SW 1271 (cell line): ENCODE data around the gene ZNF516.

Experiments
- DNase-seq, 2 experiments: peaks; one replicate each; lab custom pipeline; 2025; lab: John Stamatoyannopoulos, UW

Gene ZNF516

DNA sequence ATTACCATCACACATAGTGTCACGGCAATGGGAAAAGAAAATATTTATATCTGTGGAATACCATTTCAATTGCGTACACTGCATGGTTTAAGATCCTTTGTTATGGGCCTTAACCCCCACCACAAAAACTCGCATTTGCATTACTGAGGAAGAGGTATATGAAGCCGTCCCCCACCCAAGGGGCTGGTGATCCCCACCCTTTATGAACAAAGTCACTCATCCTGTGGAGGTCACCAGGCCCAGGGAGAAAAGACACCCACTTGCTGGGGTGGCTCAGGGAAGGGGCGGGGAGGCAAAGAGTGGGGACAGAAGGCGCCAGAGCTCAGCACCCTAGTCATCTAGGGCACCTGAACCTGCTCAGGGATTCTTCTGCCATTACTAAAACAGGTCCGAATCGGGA, 133.8 kb downstream of the ZNF516 start:
- no peak for DNase-seq

DNA sequence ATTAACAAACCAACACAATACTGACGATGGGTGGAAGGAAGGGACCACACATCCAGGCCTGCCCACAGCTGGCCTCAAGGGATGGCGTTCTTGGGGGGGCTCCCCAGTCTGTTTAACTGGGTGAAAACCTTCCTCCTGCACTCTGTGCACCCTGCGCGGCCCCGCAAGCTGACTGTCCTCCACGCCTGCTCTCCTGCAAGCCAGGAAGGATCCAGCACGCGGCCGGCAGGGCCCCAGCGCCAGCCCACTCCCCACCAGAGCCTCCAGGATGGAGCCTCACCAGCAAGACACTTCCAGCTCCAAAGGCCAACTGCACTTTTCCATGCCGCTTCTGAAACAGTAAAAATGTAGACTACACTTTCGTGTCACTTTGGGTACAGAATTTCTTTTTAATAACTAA, 135.1 kb downstream of the ZNF516 start:
- DNase-seq: no peak

DNA sequence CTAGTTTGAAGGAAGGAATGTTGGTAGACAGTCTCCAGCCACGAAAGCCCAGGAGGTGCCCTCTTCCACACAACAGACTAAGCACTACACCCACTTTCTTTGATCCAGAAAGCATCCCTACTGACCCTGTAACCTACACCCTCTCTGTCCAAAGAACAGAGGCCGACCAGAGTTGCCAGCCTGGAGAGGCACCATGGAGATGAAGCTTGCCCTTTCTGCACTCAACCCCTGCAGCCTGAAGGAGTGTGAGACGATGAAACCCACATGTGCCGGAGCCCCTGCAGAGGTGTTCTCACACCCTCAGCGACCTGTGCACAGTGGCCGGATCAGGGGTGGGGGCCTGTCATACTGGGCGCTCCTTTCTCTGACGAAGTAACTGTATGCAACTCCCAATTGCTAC, 136.3 kb downstream of the ZNF516 start:
- no peak for DNase-seq

DNA sequence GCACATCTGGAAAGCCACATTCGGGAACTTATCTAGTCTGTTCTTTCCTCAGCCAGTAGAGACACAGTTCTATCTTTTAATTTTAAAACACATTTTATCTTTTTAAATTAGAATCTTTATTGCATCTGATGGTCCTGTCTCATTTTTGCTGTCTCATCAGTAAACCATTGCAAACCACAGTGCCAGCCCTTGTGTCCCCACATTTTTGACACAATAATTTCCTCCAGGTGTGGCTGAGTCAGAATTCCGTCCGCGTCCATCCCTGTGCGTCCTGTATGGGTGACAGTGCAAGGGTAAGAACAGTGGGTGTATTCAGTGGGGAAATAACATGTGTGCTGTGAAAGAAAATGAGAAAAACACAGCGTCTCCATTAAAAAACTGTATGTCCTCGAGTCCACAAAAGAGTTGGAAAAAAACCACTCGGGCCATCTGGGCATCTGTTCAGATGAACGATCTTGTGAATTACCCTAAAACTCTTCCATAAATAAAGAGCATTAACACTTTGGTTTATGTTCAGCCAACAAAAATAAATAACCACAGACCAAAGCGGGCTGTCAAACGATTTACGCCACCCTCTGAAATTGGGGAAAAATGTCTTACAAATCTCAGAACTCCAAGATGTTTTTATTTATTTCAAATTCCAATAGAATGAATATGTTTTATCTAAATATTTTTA, 137.3 kb downstream of the ZNF516 start:
- no peak for DNase-seq

DNA sequence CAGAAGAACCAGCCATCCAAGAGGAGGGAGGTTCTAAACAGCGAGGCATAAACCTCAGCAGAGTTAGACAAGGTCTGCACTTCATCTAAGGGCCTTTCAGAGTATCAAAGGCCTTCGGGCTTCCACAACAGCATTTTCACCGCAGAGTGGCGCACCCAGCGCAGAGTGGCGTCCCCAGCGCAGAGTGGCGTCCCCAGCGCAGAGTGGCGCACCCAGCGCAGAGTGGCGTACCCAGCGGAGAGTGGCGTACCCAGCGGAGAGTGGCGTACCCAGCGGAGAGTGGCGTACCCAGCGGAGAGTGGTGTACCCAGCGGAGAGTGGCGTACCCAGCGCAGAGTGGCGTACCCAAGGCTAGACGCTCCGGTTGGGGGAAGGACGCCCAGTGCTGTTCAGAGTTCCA, 137.9 kb downstream of the ZNF516 start:
- no peak for DNase-seq

DNA sequence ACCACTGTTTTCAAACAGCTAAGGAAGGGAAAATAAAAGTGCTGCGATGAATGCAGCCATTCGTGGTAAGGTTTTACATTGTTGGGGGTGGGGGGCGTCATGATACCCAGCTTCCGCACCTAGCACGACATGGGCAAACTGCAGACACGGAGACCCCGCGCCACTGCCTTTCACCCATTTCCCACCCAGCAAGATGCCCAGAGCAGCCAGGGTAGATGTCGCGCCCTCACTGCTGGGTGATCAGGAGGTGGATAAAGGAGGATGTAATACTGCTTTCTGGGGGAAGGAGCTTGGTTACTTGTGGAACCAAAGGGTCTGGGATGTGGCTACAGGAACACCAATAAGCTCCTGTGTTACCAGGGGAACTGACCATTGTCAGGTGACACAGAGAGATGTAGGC, 138.4 kb downstream of the ZNF516 start:
- DNase-seq: no peak

DNA sequence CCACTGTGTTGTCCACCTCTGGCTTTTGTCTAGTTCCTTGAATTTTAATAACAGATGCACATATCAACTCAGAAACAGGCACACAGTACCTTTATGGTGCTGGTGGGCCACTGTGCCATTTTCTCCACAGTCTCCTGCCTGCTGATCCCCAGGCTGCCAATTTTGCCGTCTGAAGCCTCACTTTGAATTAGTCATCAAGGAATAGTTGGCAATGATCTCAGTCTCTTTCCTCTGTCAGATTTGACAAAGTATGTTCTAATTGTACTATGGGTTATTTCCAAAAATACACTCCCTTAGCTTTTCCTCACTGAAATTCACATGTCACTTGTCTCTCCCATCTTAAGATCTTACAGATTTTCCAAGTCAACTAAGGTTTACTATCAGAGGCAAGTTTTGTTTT, 140.7 kb downstream of the ZNF516 start:
- DNase-seq: no peak

DNA sequence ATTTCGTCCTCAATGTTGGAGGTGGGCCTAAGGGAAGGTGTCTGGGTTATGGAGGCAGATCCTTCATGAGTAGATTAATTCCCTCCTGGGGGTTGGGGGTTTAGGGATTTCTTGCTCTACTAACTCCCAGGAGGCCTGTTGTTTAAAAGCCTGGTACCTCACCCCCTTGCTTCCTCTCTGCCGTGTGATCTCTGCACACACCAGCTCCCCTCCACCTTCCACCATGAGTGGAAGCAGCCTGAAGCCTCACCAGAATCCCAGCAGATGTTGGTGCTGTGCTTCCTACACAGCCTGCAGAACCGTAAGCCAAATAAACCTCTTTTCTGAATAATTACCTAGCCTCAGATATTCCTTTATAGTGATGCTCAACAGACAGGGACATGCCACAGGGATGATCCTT, 141.5 kb downstream of the ZNF516 start:
- DNase-seq: no peak

DNA sequence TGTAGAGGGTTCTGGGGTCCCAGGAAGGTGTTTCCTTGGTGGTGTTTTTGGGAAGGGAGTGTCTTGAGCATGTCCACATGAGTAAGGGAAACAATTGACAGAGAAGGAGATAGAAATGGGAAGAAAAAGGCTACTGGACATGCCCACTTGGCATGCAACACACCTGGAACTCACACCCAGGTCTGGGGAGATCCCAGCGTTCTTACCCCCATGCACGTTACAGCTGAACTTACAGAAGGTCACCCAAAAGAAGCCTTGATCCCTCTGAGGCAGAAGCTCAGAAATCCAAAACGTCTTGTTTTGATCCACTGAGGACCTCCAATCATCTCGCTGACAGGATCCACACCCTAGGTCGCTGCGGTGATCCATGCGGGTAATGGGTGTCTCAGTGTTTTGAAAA, 142.0 kb downstream of the ZNF516 start:
- no peak for DNase-seq

DNA sequence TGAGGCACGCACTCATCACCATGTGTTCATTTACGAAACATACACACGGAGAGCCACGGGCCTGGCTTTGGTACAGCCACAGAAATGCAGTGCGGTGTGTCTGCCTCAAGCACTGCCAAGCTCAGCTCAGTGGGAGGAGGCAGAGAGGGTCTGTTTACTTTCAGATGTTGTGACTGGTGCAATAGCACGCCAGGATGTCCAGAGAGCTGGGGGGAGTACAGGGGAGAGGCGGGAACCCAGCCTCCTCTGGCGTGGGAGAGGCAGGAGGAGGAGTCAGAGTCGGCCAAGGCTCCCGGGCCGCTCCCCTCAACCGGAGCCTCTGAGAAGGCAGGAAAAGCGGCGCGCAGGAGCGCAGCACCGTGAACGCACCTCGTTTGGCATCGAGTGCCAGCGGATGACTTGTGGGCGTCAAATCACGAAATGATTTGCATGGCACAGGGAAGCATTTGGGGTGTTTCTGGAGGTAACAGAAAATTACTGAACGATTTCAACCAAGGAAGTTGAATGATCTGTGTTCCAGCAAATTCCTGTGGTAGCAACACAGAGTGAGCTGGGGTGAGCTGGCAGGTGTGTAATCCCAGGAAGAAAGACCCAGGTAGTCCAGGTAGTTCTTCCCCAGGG, 143.0 kb downstream of the ZNF516 start:
- DNase-seq: no peak

DNA sequence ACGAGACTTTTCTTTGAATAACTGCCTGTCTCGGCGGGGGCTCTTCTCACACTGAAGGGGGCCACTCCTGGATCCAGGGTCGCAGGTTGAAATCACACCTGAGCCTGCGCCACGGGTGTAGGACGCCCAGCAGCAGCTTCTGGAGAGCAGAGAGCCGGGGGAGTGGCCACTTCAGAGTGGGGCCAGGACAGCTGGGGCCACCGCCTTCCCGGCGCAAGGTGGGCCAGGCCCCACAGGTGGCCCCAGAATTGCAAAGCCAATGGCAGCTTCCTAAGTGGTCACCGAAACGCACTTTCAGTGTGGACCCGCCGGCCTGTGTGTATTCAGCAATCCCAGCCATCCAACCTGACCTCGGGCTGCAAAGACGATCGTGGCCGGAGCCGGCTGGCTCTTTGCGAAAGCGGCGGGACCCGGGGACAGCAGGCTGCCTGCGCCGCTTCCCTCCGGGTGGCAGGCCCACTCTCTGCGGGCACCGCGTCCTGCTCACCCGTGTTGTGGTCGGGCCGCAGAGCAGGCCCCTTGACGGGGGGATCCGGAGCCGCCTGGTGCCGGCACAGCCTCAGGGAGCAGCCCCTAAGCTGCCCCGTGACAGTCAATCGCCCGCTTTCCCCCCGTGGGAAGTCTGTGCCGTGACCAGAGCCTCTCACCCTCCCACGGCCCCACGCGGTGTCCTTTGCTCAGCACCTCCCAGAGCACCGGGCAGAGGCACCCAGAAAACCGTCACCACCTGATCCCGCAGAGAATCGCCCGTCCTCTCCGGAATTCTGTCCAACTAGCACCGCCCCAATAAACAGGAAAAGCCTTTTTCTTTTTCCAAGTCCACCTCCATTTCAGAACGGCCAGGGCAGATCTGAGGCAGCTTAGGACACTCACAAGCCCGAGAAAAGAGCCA, 144.7 kb downstream of the ZNF516 start:
- DNase-seq: no peak

DNA sequence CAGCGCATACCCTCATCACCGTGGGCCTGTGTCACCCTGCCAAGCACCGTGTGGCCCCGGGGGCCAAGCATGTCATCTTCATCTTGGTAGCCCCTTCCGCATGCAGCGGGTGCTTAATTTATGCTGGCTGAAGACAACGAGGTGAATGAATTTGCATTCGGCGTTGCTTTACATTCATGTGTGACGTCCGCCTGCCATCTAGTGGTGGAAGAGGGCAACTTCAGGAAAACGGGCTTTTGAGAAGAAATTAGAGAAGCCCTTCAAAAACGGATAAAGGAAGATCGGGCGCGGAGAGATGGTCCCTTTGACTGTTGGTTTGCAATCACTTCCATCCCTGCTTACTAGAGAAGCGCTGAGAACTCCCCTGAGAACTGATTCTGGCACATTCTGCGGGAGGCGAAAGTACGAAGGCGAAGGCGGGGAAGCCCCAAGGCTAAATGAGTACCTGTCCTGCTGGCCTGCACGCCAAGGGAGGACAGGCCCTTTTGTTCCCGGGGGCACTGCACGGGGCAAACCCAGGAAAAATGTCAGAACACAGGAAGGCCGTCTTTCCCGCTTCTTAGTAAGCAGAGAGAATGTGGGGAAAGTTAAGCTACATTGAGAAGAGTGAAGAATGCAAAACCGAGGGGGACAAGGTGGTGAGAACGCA, 145.9 kb downstream of the ZNF516 start:
- DNase-seq: peak; percentile 10 to 41

DNA sequence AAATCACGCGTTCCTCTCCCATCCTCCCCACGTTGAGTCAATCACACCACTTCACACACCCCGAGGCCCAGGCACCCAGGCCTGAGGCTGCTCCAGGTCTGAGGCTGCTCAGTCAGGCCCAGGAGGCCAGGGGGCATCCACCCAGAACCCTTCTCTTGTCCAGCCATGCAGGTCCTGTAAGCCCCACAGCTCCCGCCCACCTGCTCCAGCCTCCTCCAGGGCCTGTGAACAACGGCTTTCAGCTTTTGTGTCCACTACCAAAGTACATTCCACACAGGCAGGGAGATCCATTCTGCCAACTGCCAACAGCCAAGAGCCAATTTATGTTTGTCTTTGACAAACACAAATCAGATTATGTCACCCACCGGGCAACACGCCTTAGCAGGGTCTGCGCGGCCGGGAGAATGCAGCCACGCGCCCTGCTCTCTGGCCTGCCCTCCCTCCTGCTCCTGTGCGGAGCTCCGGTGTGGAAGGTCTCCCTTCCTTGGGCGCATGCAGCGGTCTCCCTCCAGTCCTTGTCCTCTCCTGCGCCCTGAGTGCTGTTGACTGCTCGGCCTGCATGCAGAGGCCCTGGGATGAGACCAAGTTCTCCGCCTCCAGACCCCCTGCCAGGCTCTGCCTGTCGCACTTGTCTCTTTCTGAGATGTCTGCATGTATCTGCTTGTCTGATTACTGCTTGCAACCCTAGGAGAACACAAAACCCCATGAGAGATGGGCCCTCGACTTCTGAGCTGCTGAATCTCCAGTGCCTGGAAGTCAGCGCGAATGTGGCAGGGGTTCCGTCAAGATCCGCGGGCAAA, 146.6 kb downstream of the ZNF516 start:
- DNase-seq: no peak

DNA sequence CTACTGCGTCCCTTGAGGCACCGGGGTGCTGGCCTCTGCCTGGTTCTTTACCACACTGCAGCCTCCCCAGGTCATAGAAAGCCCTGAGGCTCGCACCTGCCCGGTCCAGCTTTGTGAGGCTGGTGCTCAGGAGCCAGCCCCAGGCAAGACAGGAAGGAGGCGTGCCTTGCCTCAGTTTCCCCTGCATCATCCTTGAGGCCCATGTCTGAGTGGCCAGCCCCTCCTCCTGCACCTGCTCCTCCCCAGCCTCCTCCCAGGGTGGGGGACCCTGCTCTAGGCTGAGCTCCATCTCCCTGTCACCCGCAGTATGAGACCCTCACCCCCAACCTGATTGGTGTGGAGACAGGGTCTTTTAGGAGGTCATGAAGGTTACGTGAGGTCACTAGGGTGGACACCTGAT, 147.7 kb downstream of the ZNF516 start:
- no peak for DNase-seq

DNA sequence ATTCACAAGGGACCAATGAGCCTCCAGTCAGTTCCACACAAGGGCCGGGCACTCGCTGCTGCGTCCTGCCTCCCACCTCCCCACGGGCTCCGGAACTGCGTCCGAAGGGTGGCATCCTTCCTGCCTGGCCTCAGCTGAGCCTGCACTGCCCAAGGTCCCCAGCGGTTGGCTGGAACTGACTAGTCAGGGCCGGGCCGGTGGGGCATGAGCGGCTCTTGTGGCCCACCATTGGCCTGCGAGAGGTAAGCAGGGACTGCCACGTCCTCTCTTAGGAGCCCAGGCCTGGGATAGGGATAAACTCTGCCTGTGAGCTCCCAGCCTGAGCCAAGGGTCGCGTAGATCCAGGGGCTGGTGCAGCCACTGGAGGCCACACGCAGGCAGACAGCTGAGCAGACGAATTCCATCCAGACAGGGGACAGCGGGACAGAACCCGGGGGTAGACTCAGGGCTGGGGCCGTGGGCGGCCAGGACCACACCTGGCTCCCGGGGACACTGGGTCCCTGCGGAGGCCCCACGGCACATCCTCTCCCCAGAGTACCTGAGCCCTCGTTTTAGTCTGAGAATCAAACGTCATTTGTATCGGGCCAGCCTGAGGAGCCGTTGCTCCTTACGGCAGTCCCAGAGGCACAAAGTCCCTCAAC, 148.4 kb downstream of the ZNF516 start:
- no peak for DNase-seq

DNA sequence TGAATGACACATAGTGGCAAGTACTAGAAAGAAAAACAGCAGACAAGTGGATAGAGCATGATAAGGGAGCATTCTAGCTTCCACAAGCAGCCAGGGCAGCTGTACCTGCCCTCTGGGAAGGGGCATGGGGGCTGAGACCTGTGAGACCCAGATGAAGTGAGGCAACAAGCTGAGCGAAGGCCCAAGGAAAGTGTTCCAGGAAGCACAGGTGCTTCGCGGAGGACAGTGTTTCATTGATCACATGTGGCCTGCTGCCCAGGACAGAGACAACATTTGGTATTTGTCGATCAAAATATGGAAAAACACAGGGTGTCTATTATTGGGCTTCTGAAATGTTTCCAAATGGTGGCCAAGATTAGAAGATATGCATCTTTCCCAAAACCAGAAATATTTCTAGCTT, 149.1 kb downstream of the ZNF516 start:
- DNase-seq: no peak

DNA sequence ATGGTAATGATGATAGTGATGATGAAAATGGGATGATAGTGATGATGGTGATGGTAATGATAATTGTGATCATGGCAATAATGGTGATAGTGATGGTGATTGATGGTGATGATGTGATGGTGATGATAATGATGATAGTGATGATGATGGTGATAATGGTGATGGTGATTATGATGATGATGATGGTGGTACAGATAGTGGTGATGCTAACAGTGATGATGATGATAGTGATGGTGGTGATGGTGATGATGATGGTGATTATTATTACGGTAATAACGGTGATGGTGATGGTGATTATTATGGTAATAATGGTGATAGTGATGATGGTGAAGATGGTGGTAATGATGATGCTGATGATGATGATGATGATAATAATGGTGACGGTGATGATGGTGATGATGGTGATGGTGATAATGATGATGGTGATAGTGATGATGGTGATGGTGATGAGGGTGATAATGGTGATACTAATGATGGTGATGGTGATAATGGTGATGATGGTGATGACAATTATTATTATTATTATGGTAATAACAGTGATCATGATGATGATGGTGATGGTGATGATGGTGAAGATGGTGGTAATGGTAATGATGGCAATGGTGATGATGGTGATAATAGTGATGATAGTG, 151.0 kb downstream of the ZNF516 start:
- DNase-seq: no peak

DNA sequence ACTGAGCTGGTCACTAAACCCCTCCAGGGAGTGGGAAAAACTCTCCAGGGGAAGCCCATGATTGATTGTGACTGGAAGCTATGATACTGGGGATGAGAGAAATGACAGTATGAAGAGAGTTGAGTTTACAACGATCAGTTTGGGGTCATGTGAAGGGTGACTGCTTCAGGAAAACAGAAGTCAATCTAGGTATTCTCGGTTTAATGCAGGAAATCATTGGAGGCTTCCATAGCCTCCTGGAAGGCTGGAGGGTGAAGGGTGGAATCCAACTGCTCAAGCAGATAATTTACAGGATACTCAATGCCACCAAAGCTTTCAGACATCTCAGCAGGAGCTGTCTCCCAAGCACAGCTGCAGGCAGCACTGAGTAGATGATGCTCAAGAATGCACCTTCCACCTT, 154.6 kb downstream of the ZNF516 start:
- no peak for DNase-seq

DNA sequence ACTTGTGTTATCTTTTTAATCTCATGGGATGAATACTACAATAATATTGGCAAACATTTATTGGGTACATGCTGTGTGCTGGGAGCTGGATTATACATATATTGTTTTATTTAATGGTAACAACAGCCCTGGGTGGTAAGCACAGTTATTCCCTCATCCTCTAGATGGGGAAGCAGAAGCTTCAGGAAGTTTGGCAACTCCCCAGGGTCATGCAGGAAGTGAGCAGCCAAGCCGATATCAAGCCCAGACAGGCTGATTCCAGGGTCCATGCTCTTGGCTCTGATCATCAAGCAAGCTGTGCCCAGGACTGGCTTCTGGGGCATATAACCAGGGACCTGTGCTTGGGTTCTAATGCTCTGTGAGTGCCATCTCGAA, 155.8 kb downstream of the ZNF516 start:
- DNase-seq: no peak

DNA sequence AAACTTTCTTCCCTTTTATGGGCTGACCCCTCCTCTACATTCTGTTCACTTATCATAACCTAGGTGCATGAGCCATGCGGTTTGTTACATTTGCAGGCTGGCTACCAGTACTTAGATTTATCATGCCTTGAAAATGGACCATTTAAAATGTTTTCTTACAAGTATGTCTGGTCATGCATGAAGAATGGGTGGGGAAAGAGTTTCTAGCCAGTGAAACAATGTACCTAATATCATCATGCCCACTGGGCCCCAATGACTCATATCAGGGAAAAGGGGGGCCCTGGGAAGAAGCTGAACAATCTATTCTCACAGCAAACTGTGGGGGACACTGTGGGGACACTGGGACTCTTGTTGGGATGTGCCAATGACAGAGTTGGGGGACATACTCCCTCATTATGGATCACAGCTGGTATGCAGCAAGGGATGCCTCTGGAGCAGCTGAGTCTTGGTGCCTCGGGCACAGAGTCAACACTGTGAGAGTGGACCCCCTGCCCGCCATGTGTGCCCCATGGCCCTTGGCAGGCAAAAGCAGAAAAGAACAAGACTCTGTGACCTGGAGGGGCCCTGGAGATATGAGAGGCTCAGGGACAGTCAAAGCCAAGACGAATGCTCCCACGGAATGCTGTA, 156.3 kb downstream of the ZNF516 start:
- no peak for DNase-seq
